ENCODE results near the gene IL1A.
A peak's percentile ranks its signal among the peaks of the same experiment; 100 is the strongest.

The IL1A gene

DNA sequence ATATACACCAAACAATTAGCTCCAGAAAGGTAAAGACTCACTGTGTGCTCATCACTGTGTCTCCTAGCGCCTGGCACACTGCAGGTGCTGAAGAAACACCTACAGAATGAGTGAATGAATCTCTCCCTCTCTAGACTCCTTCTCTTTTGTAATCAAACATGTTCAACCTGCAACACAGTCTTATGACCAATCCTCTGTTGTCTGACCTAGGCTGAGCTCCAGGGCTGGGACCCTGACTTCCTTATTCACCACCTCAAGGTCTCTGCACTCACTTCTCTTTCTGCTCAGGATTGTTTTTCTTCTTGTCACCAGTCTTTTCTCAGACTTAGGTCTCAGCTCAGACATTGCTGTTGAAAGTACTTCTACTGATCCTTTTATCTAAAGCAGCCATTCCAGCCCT, 29.7 kb downstream of the IL1A start:
- peaks cover 68% of the 10 kb centered on the region for H3K36me3 ChIP-seq (replicated peaks)
- in situ Hi-C loops (cut with MboI; ENCODE audit: low sequenced_read_pairs): loop anchor here (5.0 to 10.0 kb wide), 2 partner anchors 123 to 190 kb away; no protein-coding TSS in a partner anchor

DNA sequence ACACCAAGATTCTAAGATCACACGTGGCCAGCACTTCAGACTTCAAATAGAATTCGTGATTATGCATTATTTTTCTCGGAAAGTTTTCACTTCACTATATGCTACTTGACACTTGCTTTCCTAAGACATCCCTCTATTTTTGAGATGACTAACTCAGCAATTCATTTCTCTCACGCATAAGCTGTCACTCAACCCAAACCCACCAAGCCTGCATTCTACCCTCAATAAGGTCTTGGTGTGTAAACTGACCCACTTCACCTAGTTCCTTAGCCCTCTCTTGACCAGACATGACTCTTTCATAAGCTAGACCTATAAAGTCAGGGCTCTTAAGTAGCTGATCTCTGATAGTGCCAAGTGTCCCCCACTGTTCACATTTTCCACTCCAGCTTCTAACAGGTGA, 31.6 kb downstream of the IL1A start:
- no peak for DNase-seq (ENCODE audit: low spot score in 2 of 2)
- no peaks in the 10 kb centered on the region for H3K9me3 ChIP-seq
- H3K27me3 ChIP-seq (ENCODE audit: low read depth): no peaks in the 10 kb centered on the region
- no peak overlapping the region for H3K4me3 ChIP-seq
- peaks cover 57% of the 10 kb centered on the region for H3K36me3 ChIP-seq (replicated peaks)
- in situ Hi-C loops (cut with MboI; ENCODE audit: low sequenced_read_pairs): loop anchor here (5.0 to 10.0 kb wide), 2 partner anchors 125 to 192 kb away; no protein-coding TSS in a partner anchor
- H3K4me1 ChIP-seq: peaks cover 15% of the 10 kb centered on the region

More for the DNA sequence above, 29.7 kb downstream of the IL1A start:
- Histone ChIP-seq H3K4me3 (no peak overlapping the region), H3K4me1 (peaks cover 15% of the 10 kb centered on the region), H3K27me3 (ENCODE audit: low read depth) (no peaks in the 10 kb centered on the region), H3K9me3 (no peaks in the 10 kb centered on the region)
- DNase-seq (ENCODE audit: low spot score in 2 of 2): no peak

DNA sequence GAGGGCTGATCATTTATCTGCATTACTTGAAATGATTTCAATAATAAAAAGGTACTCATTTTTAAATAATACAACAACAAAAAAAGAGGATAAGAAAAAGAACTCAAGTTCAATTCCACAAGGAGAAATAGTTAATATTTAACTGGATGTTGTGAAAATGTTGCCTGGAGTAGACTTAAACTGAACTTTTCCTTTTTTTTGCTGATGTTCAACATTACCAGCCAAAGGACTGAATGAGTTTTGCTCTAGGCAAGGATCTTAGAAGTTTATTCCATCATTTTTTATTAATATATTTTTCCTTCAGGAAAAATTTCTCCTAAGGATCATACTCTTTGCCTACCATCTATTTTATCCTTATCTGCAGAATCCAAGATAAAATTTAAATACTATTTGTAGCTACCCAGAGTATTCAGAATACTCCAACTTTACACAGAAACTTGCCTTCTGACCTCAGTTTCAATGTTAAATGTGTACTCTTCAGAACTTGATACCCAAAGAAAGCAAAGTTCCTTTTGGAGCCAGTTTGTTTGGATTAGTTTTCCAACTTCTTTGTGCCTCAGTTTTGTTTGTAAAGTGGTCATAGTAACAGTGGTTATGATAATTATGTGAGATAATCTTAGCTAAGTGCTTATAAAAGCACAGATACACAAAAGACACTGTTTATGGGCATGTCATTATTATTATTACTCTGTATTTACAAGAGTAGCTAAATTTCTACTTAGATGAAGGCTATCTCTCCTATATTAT, 32.7 kb downstream of the IL1A start:
- peaks cover 56% of the 10 kb centered on the region for H3K36me3 ChIP-seq (replicated peaks)
- H3K27me3 ChIP-seq (ENCODE audit: low read depth): no peaks in the 10 kb centered on the region
- H3K9me3 ChIP-seq: no peaks in the 10 kb centered on the region
- in situ Hi-C loops (cut with MboI; ENCODE audit: low sequenced_read_pairs): loop anchor here (5.0 to 10.0 kb wide), 2 partner anchors 126 to 193 kb away; no protein-coding TSS in a partner anchor
- peaks cover 15% of the 10 kb centered on the region for H3K4me1 ChIP-seq
- peak in 1 of 2 experiments; percentile 82 for DNase-seq (ENCODE audit: low spot score in 2 of 2)
- no peak overlapping the region for H3K4me3 ChIP-seq

DNA sequence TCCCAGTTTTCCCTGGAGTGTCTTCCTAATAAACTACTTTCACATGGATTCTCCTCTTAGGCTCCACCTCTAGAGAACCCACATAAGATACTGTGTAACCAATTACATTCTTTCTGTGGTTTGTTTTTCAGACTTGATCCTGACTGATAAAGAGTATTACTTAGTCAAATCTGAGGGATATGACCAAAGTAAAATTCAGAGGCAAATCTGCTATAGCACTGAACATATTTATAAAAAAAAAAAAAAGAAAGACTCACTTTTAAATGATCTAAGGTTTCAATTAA, 33.8 kb downstream of the IL1A start:
- in situ Hi-C loops (cut with MboI; ENCODE audit: low sequenced_read_pairs): loop anchor here (5.0 to 10.0 kb wide), 2 partner anchors 127 to 194 kb away; no protein-coding TSS in a partner anchor
- H3K27me3 ChIP-seq (ENCODE audit: low read depth): no peaks in the 10 kb centered on the region
- no peak overlapping the region for H3K4me3 ChIP-seq
- no peak for DNase-seq (ENCODE audit: low spot score in 2 of 2)
- no peaks in the 10 kb centered on the region for H3K9me3 ChIP-seq
- H3K36me3 ChIP-seq (replicated peaks): peaks cover 56% of the 10 kb centered on the region
- H3K4me1 ChIP-seq: peaks cover 15% of the 10 kb centered on the region

DNA sequence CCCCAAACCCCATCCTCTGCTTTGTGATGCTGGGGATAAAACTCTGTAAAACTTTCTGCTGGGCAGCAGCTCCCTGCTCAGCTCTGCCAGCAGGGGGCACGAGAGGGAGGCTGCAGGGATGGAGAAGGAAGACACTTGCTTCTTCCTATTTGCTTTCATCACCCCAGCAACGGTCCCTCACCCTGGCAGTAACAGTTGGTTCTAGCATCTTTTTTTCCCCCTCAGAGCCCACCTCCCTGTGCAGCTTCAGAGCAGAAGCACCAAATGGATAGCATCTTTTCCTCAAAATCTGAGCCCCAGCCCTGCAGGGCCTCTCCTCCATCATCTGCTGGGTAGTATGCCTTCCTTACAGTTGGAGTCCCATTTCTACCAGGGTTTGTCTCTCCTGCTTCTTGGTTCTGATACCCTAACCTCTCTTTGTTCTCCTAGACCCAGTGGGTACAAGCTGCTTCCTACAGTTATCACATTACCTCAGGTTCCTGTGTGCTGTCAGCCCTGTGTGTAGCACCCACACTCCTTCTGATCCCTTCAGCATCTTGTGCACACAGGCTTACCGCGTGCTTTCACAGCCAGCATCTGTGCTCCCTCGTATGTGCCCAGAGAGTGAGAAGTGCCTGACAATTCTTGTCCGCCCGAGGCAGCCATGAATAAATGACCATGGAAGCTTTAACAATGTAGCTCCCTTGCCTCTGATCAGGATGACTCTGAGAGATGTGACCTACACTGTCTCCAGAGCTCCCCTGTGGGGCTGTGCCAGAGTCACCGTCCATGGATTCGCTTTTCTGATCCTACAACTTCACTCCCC, 34.3 kb downstream of the IL1A start:
- H3K36me3 ChIP-seq (replicated peaks): peaks cover 56% of the 10 kb centered on the region
- in situ Hi-C loops (cut with MboI; ENCODE audit: low sequenced_read_pairs): loop anchor here (5.0 to 10.0 kb wide), 2 partner anchors 127 to 195 kb away; no protein-coding TSS in a partner anchor
- DNase-seq (ENCODE audit: low spot score in 2 of 2): peak; percentile 54 to 89
- no peaks in the 10 kb centered on the region for H3K9me3 ChIP-seq
- no peaks in the 10 kb centered on the region for H3K27me3 ChIP-seq (ENCODE audit: low read depth)
- peaks cover 15% of the 10 kb centered on the region for H3K4me1 ChIP-seq
- H3K4me3 ChIP-seq: no peak overlapping the region

DNA sequence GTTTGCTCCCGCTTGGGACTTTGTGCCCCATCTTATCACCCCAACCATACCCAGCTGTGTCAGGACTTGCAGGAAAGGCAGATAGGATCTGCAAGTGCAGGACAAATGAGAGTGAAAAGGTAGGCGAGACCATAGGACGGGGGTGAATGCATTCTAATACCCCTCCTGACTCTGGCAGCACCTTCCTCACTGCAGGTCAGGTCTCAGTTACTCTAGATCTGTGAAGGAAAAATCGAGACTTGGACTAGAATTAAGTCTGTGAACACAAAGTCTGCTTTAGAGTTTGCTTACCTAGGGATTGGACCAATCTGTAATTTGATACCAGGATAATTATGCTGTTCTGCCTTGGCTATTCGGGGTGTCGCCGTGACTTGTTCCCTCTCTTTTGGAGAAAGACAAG, 43.8 kb downstream of the IL1A start:
- H3K36me3 ChIP-seq (replicated peaks): peaks cover 78% of the 10 kb centered on the region
- no peak for DNase-seq (ENCODE audit: low spot score in 2 of 2)
- no peaks in the 10 kb centered on the region for H3K9me3 ChIP-seq
- no peak overlapping the region for H3K4me3 ChIP-seq
- H3K27me3 ChIP-seq (ENCODE audit: low read depth): no peaks in the 10 kb centered on the region
- H3K4me1 ChIP-seq: no peaks in the 10 kb centered on the region
- in situ Hi-C loops (cut with MboI; ENCODE audit: low sequenced_read_pairs): no loop called here

DNA sequence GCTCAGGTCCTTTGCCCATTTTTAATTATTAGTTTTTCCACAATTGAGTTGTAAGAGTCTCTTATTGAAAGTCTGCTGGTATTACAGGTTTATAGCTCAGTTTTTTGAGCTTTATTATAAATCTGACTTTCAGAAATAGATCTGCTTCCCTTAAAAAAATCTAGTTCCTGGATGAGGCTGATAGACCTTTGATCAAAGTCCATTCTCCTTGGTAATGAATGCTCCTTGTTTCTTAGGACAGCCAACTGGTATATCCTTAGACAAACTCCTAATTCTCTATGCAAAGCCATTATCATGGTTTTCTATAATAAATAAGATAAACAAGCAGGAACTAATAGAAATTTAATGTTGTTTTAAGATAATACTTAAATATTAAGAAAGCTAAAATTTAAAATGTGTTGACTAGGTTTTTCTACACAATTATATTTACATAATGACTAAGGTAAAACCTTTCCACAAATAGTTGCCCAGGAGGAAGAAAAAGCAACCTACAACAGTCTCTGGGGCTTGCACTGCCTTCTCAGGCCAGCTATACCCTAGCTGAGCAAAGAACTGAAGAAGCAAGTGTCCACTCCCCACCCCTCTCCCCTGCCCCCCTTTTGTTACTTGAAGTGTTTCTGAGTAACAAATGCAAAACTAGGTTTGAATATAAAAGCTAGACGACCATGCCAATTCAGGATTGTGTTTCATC, 46.6 kb downstream of the IL1A start:
- DNase-seq (ENCODE audit: low spot score in 2 of 2): no peak
- H3K4me3 ChIP-seq: no peak overlapping the region
- H3K27me3 ChIP-seq (ENCODE audit: low read depth): no peaks in the 10 kb centered on the region
- in situ Hi-C loops (cut with MboI; ENCODE audit: low sequenced_read_pairs): no loop called here
- peaks cover 49% of the 10 kb centered on the region for H3K36me3 ChIP-seq (replicated peaks)
- no peaks in the 10 kb centered on the region for H3K4me1 ChIP-seq
- no peaks in the 10 kb centered on the region for H3K9me3 ChIP-seq

DNA sequence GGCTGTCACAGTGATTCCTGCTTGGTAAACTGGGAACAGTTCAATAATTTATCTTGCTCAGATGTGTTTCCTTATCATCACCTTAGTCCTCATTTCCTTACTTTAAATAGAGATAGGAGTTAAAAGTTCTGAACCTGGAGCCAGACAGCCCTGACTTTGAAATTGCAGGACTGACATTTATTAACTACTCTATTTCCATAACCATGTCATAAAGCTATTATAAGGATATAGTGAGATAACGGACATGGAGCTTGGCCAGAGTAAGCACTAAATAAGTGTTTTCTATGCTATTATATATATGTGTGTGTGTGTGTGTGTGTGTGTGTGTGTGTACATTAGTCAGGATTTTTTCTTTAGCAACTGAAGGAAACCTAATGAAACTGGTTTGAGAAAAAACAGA, 50.4 kb downstream of the IL1A start:
- no peaks in the 10 kb centered on the region for H3K4me1 ChIP-seq
- in situ Hi-C loops (cut with MboI; ENCODE audit: low sequenced_read_pairs): no loop called here
- no peak overlapping the region for H3K4me3 ChIP-seq
- no peaks in the 10 kb centered on the region for H3K9me3 ChIP-seq
- DNase-seq (ENCODE audit: low spot score in 2 of 2): no peak
- H3K36me3 ChIP-seq (replicated peaks): peaks cover 14% of the 10 kb centered on the region
- H3K27me3 ChIP-seq (ENCODE audit: low read depth): no peaks in the 10 kb centered on the region

DNA sequence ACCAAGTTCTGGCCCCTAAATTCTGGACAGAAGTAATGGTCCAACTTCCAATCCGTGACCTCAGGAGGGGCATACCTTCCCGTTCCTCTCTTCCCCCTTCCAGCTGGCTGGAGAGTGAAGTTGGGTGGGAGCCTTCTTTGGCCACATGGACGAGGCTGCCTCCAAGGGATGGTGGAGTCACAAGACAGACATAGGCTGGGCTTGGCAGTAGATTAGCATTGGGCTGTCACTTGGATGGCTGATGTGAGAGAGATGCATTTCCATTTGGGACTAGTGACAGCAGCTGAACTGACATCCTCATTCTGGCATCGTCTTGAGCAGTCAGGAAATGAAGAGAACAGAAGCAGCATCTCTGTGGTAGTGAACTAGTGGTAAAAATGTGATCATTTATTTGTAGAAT, 50.8 kb downstream of the IL1A start:
- Histone ChIP-seq H3K4me1 (no peaks in the 10 kb centered on the region), H3K36me3 (replicated peaks) (peaks cover 10% of the 10 kb centered on the region), H3K4me3 (no peak overlapping the region), H3K9me3 (no peaks in the 10 kb centered on the region), H3K27me3 (ENCODE audit: low read depth) (no peaks in the 10 kb centered on the region)
- DNase-seq (ENCODE audit: low spot score in 2 of 2): no peak
- in situ Hi-C loops (cut with MboI; ENCODE audit: low sequenced_read_pairs): no loop called here

DNA sequence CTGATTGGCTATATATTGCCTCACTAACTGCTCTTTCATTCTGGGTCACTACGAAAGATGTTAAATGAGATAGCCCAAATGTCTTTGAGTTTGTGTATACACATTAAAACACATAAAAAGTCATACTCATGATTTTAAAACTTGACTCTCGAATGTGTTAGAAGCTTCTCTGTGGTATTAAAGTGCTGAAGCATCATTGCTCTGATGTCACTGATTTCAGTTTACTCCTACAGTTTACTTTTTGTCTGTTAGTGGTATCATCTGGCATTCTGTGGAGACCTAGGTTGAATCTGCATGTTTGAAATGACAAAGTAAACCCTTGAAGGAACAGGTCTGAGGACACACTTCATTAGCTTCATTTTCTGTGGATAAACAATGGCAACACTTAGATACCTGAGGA, 52.8 kb downstream of the IL1A start:
- Histone ChIP-seq H3K9me3 (no peaks in the 10 kb centered on the region), H3K4me3 (no peak overlapping the region), H3K4me1 (no peaks in the 10 kb centered on the region; the same call in 1 of the 2 replicates), H3K27me3 (ENCODE audit: low read depth) (no peaks in the 10 kb centered on the region), H3K36me3 (replicated peaks) (no peaks in the 10 kb centered on the region)
- in situ Hi-C loops (cut with MboI; ENCODE audit: low sequenced_read_pairs): no loop called here
- no peak for DNase-seq (ENCODE audit: low spot score in 2 of 2)

DNA sequence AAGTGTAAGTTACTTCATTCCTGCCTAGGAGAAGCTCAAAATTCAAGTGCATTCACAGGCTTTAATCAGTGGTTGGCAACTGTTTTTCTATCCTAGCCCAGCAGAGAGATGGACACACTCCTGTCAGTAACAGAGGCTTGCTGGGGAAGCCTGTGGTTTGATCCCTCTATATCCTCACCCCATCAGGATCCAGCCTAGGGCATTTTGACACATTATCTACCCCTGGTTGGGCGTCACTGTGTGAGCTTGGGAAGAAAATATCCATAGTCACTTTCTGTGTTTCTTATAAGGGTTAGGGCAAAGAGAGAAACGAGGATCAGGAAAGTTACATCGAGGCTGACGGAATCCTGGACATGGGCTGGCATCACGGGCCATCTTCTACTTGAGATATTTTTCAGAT, 53.5 kb downstream of the IL1A start:
- Histone ChIP-seq H3K36me3 (replicated peaks) (no peaks in the 10 kb centered on the region), H3K4me1 (no peaks in the 10 kb centered on the region; the same call in 1 of the 2 replicates), H3K9me3 (no peaks in the 10 kb centered on the region), H3K4me3 (no peak overlapping the region), H3K27me3 (ENCODE audit: low read depth) (no peaks in the 10 kb centered on the region)
- in situ Hi-C loops (cut with MboI; ENCODE audit: low sequenced_read_pairs): no loop called here
- no peak for DNase-seq (ENCODE audit: low spot score in 2 of 2)

DNA sequence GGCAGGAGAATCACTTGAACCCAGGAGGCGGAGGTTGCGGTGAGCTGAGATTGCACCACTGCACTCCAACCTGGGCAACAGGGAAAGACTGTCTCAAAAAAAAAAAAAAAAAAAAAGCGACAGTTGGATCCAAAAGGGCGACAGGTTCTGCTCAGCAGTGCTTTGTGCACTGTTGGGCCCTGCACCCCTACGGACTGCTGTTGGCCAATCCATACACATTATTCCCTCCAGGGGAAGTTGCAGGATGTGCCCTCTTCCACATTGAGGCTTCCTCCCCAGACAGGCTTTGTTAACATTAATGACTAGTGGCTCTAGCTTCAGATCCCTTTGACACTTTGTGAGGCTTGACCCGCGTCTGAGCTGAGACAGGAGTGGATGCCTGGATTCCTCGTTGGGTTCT, 54.1 kb downstream of the IL1A start:
- Histone ChIP-seq H3K4me1 (no peaks in the 10 kb centered on the region; the same call in 1 of the 2 replicates), H3K27me3 (ENCODE audit: low read depth) (no peaks in the 10 kb centered on the region), H3K36me3 (replicated peaks) (no peaks in the 10 kb centered on the region), H3K9me3 (no peaks in the 10 kb centered on the region), H3K4me3 (no peak overlapping the region)
- in situ Hi-C loops (cut with MboI; ENCODE audit: low sequenced_read_pairs): no loop called here
- no peak for DNase-seq (ENCODE audit: low spot score in 2 of 2)

DNA sequence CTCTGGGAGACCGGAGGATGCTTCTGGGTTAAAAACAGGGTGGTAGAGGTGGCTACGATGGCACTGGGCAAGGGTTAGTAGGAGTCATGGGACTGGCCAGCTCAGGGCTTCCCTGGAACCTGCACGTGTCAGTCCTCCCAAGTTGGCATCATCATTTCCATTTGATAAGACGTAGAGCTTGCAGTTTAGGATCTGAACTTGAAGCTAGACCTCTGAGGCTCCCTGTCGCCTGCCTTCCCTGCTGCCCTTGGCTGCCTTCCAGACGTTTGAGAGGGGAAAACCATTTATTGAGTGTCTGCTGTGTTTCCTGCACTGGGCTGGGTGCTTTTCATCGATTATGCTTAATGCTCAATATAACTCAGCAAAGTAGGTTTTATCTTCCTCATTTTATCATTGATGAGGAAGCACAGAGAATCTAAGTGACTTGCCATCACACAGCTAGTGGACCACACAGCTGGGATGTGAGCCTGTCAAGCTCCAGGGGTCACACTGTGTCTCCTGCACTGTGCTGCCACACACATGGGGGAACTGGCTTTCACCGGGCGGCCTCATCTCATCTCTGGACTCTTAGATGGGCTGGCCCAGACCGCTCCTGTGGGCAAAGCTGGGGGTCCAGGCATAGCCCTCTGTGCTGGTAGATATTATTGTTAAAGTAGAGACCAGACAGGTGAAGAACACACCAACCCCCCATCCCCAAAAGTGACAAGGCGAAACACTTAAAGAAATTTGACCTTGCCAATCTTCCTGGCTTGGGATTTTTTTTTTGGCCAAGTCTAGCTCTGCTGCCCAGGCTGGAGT, 55.7 kb downstream of the IL1A start:
- no peaks in the 10 kb centered on the region for H3K9me3 ChIP-seq
- in situ Hi-C loops (cut with MboI; ENCODE audit: low sequenced_read_pairs): loop anchor here (10.0 kb wide), 1 partner anchor 104 kb away; no protein-coding TSS in a partner anchor
- no peak overlapping the region for H3K4me3 ChIP-seq
- H3K36me3 ChIP-seq (replicated peaks): no peaks in the 10 kb centered on the region
- DNase-seq (ENCODE audit: low spot score in 2 of 2): no peak
- no peaks in the 10 kb centered on the region for H3K27me3 ChIP-seq (ENCODE audit: low read depth)
- H3K4me1 ChIP-seq: no peaks in the 10 kb centered on the region; the same call in 1 of the 2 replicates
